Right ventricle myocardium superior (tissue), 1 donor: Measurements from ENCODE around the gene MYO1G. TPM values are rescaled to one million over a fixed set of nuclear protein-coding genes. Genes with fewer than 3 reads are reported as not detected.

ENCODE experiments used
- ATAC-seq: fragments of 200-7000 bp; cut with Tn5 transposase; one replicate; pipeline ENCODE4 v1.9.1; 2020; ENCODE audit warnings: mild to moderate bottlenecking; ENCODE audit not compliant: poor library complexity
- DNase-seq: peaks from one replicate; pipeline ENCODE4 v3.0.0-alpha.2; 2020
- intact Hi-C: fragments of 100-400 bp; cut with DNase I; formaldehyde crosslinking; loops from one replicate; pipeline ENCODE4 v1.11.2; 2022
- total RNA-seq: library from RNA; stranded (reverse); fragmentation: NEBNext Ultra II Directional; extraction: Animal tissue kit (Norgen Biotek cat#: 25700); gene quantifications from one replicate; pipeline ENCODE4 v1.2.1, GENCODE V29; 2021
- donor health status: DM: no; HTN: yes; CAD: no; lungs with severe emphysema.

MYO1G gene
- total RNA-seq, 1 donor from 2014 or later, result 0.97 TPM

DNA sequence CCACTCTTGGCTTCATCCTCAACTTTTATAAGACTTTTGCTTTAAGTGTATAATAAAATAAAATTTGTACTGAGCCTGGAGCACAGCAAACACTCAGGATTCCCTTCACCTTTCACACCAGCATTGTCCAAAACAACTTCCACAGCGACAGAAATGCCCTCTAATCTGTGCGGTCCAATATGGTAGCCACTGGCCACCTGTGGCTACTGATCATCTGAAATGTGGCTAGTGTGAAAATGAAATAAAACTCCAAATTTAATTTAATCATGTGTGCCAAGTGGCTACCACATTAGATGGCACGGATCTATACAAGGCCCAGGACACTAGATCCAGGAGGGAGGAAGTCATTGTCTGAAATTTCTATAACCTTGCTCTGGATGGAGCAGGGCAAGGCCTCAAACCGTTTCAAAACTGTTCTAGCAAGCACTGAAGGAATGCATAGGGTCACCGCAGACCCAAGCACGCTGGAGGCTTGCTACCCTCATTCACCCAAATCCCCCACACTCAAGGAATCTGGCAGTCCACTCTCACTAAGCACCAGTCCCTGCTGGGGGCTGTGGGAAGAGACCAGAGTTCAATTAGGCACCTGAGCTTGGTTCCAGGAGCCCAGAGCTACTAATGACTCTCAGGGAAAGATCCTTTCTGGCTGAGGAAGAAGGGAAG is 6.3 kb upstream of the MYO1G start:
- DNase-seq, result no peak
- no peak for ATAC-seq
- intact Hi-C loops, result loop anchor here (10.0 kb wide), 1 partner anchor 100 kb away; the partner anchor contains the start of gene PURB

DNA sequence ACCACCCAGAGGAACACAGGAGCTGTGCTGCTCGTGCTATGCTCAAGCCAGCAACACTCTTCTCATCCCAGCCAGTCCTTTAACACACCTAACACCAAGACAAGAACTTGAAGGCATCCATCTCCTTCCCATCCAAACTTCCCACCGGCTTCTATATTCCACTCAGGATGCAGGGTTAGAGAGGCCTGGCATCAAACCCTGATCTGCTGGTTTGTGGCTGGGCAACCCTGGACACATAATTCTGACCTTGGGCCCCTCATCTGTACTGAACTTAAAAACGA is 5.6 kb upstream of the MYO1G start:
- intact Hi-C loops, result loop anchor here (10.0 kb wide), 1 partner anchor 100 kb away; the partner anchor contains the start of gene PURB
- DNase-seq (no peak), ATAC-seq (no peak)

DNA sequence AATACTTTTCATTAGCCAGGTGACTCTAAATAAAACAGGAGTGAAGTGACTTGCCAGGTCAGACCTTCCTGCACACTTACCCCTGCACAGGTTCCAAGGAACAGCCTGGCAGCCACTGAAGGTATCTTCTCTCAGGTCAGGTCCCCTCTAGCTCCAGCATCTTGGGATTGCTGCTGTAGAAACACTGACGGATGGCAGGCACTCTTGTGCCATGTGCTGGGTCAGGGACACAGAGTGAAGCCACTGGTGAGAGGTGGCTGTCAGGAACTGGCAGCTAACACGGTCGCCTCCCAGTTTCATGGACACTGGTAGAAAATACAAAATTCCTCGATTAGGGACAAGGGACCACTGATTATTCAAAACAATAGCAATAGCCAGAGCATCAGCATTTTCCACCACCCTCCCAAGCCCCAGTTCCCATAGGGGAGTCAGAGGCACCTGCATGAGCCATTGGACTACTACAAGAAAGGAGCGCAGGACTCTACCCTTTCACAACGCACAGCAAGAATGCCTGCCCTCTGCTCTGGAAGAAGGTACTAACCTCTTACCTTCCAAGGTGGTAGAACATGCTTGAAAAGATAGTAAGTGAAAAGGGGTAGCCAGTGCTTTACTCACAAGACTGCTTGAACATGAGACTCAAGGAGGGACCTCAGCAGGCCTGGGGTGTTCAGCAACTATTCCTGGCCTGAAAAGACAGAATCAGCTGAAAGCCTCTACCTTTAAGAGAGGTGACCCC is 5.1 kb upstream of the MYO1G start:
- no peak for ATAC-seq
- intact Hi-C loops, result loop anchor here (10.0 kb wide), 1 partner anchor 99 kb away; the partner anchor contains the start of gene PURB
- peak; percentile 3 for DNase-seq

DNA sequence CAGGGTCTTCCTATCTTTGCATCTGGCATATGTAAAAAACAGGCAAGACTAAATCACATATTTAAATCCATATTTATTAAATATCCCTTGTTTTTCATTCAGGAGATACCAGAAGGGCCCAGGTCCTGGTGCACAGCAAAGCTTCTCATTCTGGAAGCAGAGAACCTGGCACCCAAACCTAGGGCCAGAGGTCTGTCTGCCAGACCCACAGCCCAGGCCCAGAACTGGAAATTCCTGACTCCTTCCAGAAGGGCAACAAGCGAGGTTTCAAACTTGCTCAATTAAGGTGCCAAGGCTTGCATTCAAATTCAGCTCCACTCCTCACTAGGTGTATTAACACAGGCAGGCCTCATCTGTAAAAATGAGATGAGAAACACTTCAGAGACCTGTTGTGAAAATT is 4.2 kb upstream of the MYO1G start:
- no peak for DNase-seq
- ATAC-seq, result no peak
- intact Hi-C loops, result loop anchor here (10.0 kb wide), 1 partner anchor 98 kb away; the partner anchor contains the start of gene PURB

DNA sequence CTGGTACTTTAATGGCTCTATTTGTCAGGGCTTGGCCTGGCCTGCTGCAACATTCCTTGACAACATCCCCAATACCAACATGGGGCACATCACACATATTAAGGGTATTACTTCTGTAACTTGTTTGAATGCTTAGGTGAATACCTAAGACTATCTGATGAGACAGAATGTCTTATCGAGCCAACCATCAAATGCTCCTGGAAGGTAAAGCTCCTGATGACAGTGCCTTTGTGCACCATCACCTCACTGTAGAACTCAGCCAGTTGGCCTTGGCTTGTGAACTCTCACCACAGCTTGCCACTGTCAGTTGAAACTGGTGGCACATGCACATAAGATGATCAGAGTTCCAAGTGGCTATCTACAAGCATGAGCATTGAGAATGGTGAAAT is 3.7 kb upstream of the MYO1G start:
- ATAC-seq (no peak), DNase-seq (peak; percentile 2)
- intact Hi-C loops, result loop anchor here (10.0 kb wide), 1 partner anchor 98 kb away; the partner anchor contains the start of gene PURB

GRCh38 chr7:44981035-44981706 is 2.4 kb upstream of the MYO1G start:
- intact Hi-C loops, result loop anchor here (10.0 kb wide), 1 partner anchor 96 kb away; the partner anchor contains the start of gene PURB
- DNase-seq (peak; percentile 13), ATAC-seq (no peak)

DNA sequence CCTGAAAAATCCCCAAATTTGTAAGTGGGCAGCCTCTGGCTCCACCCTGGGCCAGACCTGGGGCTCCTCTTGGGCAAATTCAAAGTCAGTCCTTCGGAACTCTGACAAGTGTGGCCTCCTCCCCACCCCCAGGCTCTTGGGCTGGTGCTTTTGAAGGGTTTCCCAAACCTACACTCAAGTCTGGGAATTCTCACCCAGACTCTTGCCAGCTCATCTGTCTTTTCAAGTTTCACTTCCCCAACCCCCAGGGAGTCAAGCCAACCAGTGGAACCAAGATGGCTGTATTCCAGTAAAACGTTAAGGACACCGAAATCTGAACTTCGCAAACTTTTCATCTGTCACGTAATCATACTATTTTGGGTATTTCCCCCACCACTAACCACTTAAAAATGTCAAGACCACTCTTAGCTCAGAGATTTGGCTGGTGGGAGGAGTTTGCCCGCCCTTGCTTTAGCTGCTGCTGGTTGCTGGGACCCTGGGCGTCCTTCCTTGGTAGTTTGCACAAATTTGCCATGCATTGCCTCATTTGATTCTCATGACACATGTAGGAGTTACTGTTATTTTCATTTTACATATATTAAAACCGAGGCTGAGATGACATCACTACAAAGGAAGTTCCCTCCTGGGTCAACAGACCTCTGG is 1.7 kb upstream of the MYO1G start:
- intact Hi-C loops, result loop anchor here (10.0 kb wide), 1 partner anchor 96 kb away; the partner anchor contains the start of gene PURB
- ATAC-seq, result peak; percentile 22
- DNase-seq, result peak; percentile 56

GRCh38 chr7:44979481-44980392 is 922 bp upstream of the MYO1G start:
- ATAC-seq (no peak), DNase-seq (no peak)
- intact Hi-C loops, result loop anchor here (10.0 kb wide), 1 partner anchor 95 kb away; the partner anchor contains the start of gene PURB

DNA sequence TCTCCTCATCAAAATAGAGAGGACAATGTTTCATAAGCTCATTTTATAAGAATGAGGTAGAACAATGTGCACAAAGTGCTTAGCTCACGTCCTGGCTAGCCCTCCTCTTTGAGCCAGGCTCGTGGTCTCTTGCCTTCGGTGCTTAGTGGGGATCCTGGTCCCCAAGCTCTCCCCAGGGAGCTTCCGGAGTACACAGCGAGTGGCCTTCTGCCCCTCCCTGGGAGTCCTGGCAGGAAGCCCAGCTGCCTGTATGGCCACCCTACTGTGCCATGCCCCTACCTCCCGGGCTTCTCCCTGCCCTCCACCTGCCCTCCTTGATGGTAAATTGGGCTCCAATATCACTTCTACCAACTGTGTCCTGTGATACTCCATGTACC is 868 bp downstream of the MYO1G start:
- ATAC-seq (no peak), DNase-seq (peak; percentile 62)
- intact Hi-C loops, result no loop called here

DNA sequence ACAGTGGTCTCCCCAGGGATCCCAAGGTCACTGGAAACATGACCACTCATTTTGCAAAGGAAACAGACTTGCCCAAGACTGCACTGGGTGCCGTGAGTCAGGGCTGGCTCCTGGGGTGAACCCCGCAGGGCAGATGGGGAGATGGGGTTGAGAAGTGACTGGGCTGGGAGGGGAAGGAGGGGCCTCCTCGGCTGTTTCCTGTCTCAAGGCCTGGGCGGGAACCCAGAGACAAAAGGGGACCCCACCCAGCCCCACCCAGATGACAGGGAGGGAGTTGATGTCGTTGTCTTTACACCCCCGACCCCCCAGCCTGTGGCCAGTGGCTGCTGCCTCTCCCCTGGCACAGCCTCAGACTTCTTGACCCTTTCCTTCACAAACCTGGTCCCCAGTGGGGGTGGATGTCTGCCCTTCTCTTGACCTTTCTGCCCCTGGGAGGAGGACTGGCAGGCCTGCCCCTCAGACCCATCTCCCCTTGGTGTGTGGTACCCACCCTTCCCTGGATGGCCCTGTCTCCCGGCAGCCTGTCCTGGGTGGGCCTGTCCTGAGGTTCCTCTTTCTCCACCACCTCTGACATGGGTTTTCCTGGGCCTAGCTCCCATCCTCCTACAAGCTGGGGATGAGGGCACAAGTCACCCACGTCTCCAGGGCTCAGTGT is 1.4 kb downstream of the MYO1G start:
- DNase-seq (no peak), ATAC-seq (peak; percentile 6)
- intact Hi-C loops, result no loop called here

GRCh38 chr7:44976746-44977196 is 2.0 kb downstream of the MYO1G start:
- DNase-seq (no peak), ATAC-seq (no peak)
- intact Hi-C loops, result no loop called here

DNA sequence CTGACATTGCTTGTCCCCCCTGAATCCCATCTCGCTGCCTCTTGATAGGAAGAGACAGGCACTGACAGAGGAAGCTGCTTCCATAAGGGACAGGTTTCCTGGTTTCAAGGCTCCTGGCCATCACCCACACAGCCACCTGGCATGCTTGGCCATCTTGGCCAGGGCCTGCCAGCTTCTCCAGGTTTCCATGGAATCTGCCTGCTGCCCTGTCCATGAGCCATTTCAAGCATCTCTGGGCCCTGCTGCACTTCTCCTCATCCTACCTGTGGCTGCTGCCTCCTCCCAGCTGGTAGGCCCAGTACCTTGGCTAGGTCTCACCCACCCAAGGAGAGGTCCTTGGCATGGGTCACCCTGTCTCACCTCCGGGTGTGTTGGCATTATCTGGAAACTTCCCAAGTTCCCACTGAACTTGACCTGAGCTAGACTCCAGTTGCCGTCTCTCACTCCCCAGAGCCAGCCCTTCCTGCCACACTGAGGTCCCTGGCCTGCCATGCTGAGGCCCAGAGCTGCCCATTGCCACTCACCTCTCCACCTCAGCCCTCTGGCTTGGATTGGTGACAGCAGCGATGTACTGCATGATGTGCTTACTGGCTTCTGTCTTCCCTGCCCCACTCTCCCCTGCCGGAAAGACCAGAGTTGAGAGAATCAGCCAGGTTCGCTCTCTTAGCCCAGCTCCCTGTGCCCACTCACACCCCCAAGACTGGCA is 2.6 kb downstream of the MYO1G start:
- no peak for ATAC-seq
- intact Hi-C loops, result no loop called here
- no peak for DNase-seq

DNA sequence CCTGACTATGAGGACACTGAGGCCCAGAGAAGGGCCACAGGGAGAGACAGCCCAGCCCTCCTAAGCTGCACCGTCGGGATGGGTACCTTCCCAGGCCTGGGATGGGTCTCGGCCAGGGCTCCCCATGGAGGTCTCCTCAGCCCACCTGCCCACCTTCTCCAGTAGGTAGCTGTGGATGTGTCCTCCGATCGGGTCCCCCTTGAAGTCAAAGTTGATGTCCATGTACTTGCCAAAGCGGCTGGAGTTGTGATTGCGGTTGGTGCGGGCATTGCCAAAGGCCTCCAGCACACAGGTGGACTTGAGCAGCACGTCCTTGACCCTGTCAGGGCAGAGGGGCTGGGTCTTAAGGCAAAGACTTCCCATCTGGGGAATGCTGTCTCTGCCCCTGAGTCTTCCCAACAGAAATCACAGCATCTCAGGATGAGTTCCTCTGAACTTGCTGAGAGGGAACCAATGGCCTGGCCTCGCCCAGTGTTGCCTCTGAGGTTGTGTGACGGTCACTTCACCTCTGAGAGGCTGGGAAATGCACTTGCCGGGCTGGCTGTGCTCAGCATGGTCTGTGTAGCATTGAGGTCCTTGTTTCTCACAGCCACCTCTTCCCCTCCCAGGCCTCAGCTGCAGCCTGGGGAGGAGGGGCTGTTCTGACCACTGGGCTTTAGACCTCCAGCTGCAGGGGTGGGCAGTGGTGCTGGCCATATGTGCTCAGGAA is 3.3 kb downstream of the MYO1G start:
- intact Hi-C loops, result no loop called here
- DNase-seq (no peak), ATAC-seq (no peak)

DNA sequence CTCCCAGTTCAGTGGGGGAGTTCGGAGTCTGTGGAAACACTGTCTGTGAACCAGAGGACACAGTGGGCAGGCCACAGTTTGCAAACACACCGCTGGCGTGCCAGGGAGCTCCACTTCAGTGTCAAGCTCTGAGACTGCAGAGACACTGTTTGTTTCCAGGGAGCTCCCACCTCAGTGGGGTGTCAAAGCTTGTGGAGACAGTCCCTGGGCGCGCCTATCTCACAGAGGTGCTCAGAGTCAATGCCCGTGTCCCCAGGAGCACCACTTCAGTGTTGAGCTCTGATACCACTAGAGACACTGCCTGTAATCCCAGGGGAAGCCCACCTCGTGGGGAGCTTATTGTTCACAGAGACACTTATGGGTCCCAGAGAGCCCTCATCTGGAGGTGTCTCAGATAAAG is 4.3 kb downstream of the MYO1G start:
- intact Hi-C loops, result loop anchor here (5.0 kb wide), 1 partner anchor 163 kb away; no protein-coding TSS in a partner anchor
- ATAC-seq (no peak), DNase-seq (no peak)

GRCh38 chr7:44973610-44974401 is 5.0 kb downstream of the MYO1G start:
- peak; percentile 79 for ATAC-seq
- peak; percentile 70 for DNase-seq
- intact Hi-C loops, result loop anchor here (5.0 kb wide), 1 partner anchor 163 kb away; no protein-coding TSS in a partner anchor
